Right ventricle myocardium superior (tissue), 1 donor: ENCODE data around the gene F10. TPM values are rescaled to one million over a fixed set of nuclear protein-coding genes. Genes with fewer than 3 reads are reported as not detected.
A peak's percentile ranks its signal among the peaks of the same experiment; 100 is the strongest.
"Not testable (repeated sequence)": the region's sequence is repeated elsewhere in the genome, so short reads cannot be mapped to it uniquely, and the experiment has no call there.

Experiments
- ATAC-seq: fragments of 200-7000 bp; cut with Tn5 transposase; one replicate; pipeline ENCODE4 v1.9.1; 2020; ENCODE audit warnings: mild to moderate bottlenecking; ENCODE audit not compliant: poor library complexity
- DNase-seq: peaks from one replicate; pipeline ENCODE4 v3.0.0-alpha.2; 2020
- intact Hi-C: fragments of 100-400 bp; cut with DNase I; formaldehyde crosslinking; loops from one replicate; pipeline ENCODE4 v1.11.2; 2022
- total RNA-seq: library from RNA; stranded (reverse); fragmentation: NEBNext Ultra II Directional; extraction: Animal tissue kit (Norgen Biotek cat#: 25700); gene quantifications from one replicate; pipeline ENCODE4 v1.2.1, GENCODE V29; 2021
- donor health status: DM: no; HTN: yes; CAD: no; lungs with severe emphysema.

The F10 gene
- total RNA-seq, 1 donor from 2014 or later = 4.5 TPM

GRCh38 chr13:113157206-113157928 is 34.8 kb downstream of the F10 start:
- no peak for ATAC-seq

GRCh38 chr13:113157929-113158747 is 35.5 kb downstream of the F10 start, which contains the start of gene PROZ:
TSS of gene PROZ (plus strand) at chr13:113158648. CDS start at chr13:113158661, 13 bp downstream.
- intact Hi-C loops = no loop called here
- ATAC-seq (no peak), DNase-seq (no peak)

More at GRCh38 chr13:113157206-113157928, 34.8 kb downstream of the F10 start:
- no peak for DNase-seq
- intact Hi-C loops = no loop called here

- ATAC-seq = no peak
- intact Hi-C loops = no loop called here
- no peak for DNase-seq
Measured at GRCh38 chr13:113158946-113159345, 36.3 kb downstream of the F10 start.

DNA sequence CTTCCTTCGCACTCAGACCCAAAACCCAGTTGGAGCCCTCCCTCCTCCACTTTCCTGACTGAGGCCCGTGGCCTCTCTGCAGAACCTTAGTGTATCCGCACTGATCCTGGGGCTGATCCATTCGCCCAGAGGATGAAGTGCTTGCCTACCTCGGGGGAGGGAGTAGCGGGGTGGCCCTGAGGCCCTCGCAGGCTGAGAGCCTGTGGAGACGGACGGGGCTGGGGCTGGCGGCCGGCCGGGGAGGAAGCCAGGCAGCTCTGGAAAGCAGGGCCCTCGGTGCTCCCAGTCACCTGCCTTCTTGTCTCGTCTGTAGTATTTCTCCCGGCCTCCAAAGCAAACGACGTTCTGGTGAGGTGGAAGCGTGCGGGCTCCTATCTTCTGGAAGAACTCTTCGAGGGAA is 37.1 kb downstream of the F10 start:
- intact Hi-C loops = no loop called here
- ATAC-seq (no peak), DNase-seq (no peak)

GRCh38 chr13:113160983-113161382 is 38.4 kb downstream of the F10 start:
- DNase-seq = no peak
- ATAC-seq = no peak
- intact Hi-C loops = no loop called here

- intact Hi-C loops = no loop called here
- ATAC-seq (no peak), DNase-seq (no peak)
Measured at GRCh38 chr13:113161433-113161832, 38.8 kb downstream of the F10 start.

GRCh38 chr13:113161975-113162374 is 39.4 kb downstream of the F10 start:
- DNase-seq, intact Hi-C loops, ATAC-seq: not testable (repeated sequence)

DNA sequence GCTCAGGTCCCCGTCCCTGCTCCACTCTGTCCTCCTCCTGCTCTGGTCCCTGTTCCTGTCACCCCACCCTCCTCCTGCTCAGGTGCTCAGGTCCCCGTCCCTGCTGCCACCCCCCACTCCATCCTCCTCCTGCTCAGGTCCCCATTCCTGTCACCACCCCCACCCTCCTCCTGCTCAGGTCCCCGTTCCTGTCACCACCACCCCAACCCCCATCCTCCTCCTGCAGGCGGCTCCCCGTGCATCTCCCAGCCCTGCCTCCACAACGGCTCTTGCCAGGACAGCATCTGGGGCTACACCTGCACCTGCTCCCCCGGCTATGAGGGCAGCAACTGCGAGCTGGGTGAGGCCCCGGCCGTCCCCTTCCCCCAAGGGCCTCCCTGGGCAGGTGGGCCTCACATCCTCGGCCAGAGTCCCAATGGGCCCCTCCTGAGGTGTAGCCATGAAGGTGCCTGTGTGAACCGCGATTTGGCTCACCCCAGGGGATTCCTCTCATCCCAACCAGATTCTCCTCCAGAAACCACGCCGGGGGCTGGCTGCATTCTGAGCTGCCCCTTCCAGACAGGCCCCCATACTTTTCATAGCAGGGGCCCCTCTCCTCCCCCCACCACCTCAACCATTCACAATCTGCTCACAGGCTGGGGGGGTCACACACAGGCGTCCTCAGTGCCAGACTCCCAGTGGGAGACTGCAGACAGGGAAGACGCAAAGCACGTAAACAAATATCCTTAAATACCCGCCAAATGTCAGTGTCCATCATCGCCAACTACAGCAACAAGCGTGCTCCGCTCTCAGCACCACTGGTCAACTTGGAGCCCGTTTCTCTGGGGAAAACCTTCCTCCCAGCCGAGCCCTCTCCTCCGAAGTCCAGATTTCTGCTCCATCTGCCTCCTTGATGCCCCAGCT is 40.4 kb downstream of the F10 start:
- no peak for ATAC-seq
- intact Hi-C loops = no loop called here
- DNase-seq = no peak

DNA sequence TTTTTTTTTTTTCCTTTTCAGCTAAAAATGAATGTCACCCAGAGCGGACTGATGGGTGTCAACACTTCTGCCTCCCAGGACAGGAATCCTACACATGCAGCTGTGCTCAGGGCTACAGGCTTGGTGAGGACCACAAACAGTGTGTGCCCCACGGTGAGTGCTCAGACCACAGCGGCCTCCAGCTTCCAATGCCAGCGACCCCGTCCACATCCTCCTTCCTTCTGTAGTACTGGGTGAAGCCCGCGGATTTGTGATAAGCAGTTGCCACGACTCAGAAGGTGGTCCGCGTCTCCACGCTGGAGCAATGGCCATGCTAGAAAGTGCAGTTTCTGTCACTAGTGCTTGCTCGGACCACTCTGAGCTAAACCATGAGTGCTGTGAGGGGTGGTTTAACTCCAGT is 41.9 kb downstream of the F10 start:
- ATAC-seq = no peak
- intact Hi-C loops = no loop called here
- no peak for DNase-seq

- ATAC-seq = no peak
- intact Hi-C loops = no loop called here
Measured at GRCh38 chr13:113166266-113166665, 43.7 kb downstream of the F10 start.

GRCh38 chr13:113166681-113167080 is 44.1 kb downstream of the F10 start:
- ATAC-seq (no peak), DNase-seq (no peak)
- intact Hi-C loops = no loop called here

More at GRCh38 chr13:113166266-113166665, 43.7 kb downstream of the F10 start:
- DNase-seq = no peak

- intact Hi-C loops = no loop called here
- ATAC-seq (no peak), DNase-seq (no peak)
Measured at GRCh38 chr13:113167155-113167554, 44.6 kb downstream of the F10 start.

DNA sequence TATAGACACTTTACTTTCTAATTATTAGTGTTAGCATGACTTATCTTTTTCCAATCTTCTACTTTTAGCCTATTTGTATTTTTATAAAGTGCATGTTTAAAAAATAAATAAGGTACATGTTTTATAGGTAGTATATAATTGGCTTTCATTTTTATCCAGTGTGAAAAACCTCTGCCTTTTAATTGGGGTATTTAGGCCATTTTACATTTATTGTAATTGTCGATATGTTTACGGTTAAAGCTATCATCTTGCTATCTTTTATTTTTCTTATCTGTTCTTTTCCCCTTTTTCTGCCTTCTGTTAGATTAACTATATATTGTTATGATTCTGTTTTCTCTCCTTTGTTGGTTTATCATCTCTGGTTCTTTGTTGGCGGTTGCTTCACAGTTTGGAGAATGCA is 45.0 kb downstream of the F10 start:
- intact Hi-C loops = no loop called here
- DNase-seq = no peak
- no peak for ATAC-seq

GRCh38 chr13:113168211-113168610 is 45.6 kb downstream of the F10 start:
- ATAC-seq (no peak), DNase-seq (no peak)
- intact Hi-C loops = no loop called here

GRCh38 chr13:113169277-113170272 is 47.0 kb downstream of the F10 start:
- peak; percentile 94 for ATAC-seq
- intact Hi-C loops = no loop called here
- no peak for DNase-seq

- DNase-seq = no peak
- intact Hi-C loops = no loop called here
- no peak for ATAC-seq
Measured at GRCh38 chr13:113170511-113170910, 47.9 kb downstream of the F10 start.

- intact Hi-C loops = no loop called here
- ATAC-seq = no peak
- no peak for DNase-seq
Measured at GRCh38 chr13:113171250-113172125, 48.9 kb downstream of the F10 start.
